Glutamatergic neuron (in vitro differentiated cells): Measurements from ENCODE around the gene RAB24. TPM values are rescaled to one million over a fixed set of nuclear protein-coding genes. Genes with fewer than 3 reads are reported as not detected.

Experiments used
- DNase-seq: peaks from one replicate; pipeline ENCODE4 v3.0.0; 2022
- H3K27ac Mint-ChIP-seq: one replicate; pipeline ENCODE4 v1.8.0; 2020; ENCODE audit warnings: mild to moderate bottlenecking, mixed read lengths, inconsistent platforms; ENCODE audit not compliant: unreplicated experiment
- H3K27me3 Mint-ChIP-seq: one replicate; pipeline ENCODE4 v1.8.0; 2020; ENCODE audit warnings: mild to moderate bottlenecking, moderate library complexity, mixed read lengths, inconsistent platforms; ENCODE audit not compliant: unreplicated experiment
- H3K36me3 Mint-ChIP-seq: one replicate; pipeline ENCODE4 v1.8.0; 2020; ENCODE audit warnings: mild to moderate bottlenecking, mixed read lengths, inconsistent platforms; ENCODE audit not compliant: unreplicated experiment
- H3K4me1 Mint-ChIP-seq: one replicate; pipeline ENCODE4 v1.8.0; 2020; ENCODE audit warnings: mild to moderate bottlenecking, low read depth, mixed read lengths, inconsistent platforms; ENCODE audit not compliant: unreplicated experiment
- H3K4me3 Mint-ChIP-seq: one replicate; pipeline ENCODE4 v1.8.0; 2020; ENCODE audit warnings: mild to moderate bottlenecking, mixed read lengths, inconsistent platforms; ENCODE audit not compliant: unreplicated experiment
- H3K9me3 Mint-ChIP-seq: one replicate; pipeline ENCODE4 v1.8.0; 2020; ENCODE audit warnings: mild to moderate bottlenecking, moderate library complexity, mixed read lengths, inconsistent platforms; ENCODE audit not compliant: unreplicated experiment
- CTCF ChIP-seq: fragments of 200-600 bp; sonication (generic); IDR thresholded peaks from one replicate; pipeline ENCODE4 v1.5.0; 2021; ENCODE audit not compliant: partially characterized antibody, unreplicated experiment
- total RNA-seq: library from RNA; stranded (reverse); fragmentation: NEBNext Ultra II Directional; extraction: Animal tissue kit (Norgen Biotek cat#: 25700); gene quantifications from one replicate; pipeline ENCODE4 v1.2.1, GENCODE V29; 2021; ENCODE audit not compliant: unreplicated experiment

Gene RAB24
- total RNA-seq, 1 donor from 2014 or later, result 13.5 TPM

GRCh38 chr5:177275883-177276282 lies 27.6 kb downstream of the RAB24 start:
- H3K36me3 Mint-ChIP-seq, result peaks cover 3% of the 10 kb centered on the region
- H3K4me1 Mint-ChIP-seq, result no peaks in the 10 kb centered on the region
- H3K9me3 Mint-ChIP-seq, result peaks cover 4% of the 10 kb centered on the region
- H3K27me3 Mint-ChIP-seq, result no peaks in the 10 kb centered on the region
- no peak for TF ChIP-seq CTCF
- H3K27ac Mint-ChIP-seq, result no peak overlapping the region
- no peak for DNase-seq
- no peak overlapping the region for H3K4me3 Mint-ChIP-seq

DNA sequence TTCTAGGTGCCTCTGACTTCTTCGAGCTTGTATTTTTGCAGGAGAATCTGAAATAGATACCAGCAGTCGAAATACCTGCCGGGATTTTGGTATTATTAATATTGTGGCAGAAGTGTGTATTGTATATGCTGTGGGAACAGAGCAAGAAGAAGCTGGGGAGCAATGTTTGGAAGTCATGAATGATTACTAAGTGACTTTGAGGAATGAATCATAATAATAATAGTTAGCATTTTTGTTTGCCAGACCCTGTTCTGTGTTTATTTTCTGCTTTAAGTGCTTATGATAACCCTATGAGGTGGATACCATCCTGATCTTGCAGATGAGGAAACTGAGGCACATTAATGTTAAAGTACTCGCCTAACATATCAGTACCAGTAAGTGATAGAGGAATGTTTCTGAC lies 32.4 kb downstream of the RAB24 start:
- no peak overlapping the region for H3K27ac Mint-ChIP-seq

GRCh38 chr5:177270653-177271052 lies 32.9 kb downstream of the RAB24 start:
- no peak overlapping the region for H3K27ac Mint-ChIP-seq
- DNase-seq, result no peak
- no peaks in the 10 kb centered on the region for H3K4me1 Mint-ChIP-seq
- H3K4me3 Mint-ChIP-seq, result no peak overlapping the region
- peaks cover 4% of the 10 kb centered on the region for H3K9me3 Mint-ChIP-seq
- TF ChIP-seq CTCF, result no peak
- peaks cover 2% of the 10 kb centered on the region for H3K27me3 Mint-ChIP-seq
- no peaks in the 10 kb centered on the region for H3K36me3 Mint-ChIP-seq

More for the DNA sequence above, 32.4 kb downstream of the RAB24 start:
- H3K9me3 Mint-ChIP-seq, result peaks cover 4% of the 10 kb centered on the region
- H3K4me3 Mint-ChIP-seq, result no peak overlapping the region
- no peaks in the 10 kb centered on the region for H3K36me3 Mint-ChIP-seq
- no peaks in the 10 kb centered on the region for H3K27me3 Mint-ChIP-seq
- no peak for TF ChIP-seq CTCF
- no peak for DNase-seq
- no peaks in the 10 kb centered on the region for H3K4me1 Mint-ChIP-seq

- no peaks in the 10 kb centered on the region for H3K4me1 Mint-ChIP-seq
- H3K4me3 Mint-ChIP-seq, result no peak overlapping the region
- peaks cover 4% of the 10 kb centered on the region for H3K9me3 Mint-ChIP-seq
- peaks cover 2% of the 10 kb centered on the region for H3K27me3 Mint-ChIP-seq
- H3K27ac Mint-ChIP-seq, result no peak overlapping the region
- no peak for TF ChIP-seq CTCF
- DNase-seq, result no peak
- H3K36me3 Mint-ChIP-seq, result no peaks in the 10 kb centered on the region
Observed at GRCh38 chr5:177269976-177270375, 33.5 kb downstream of the RAB24 start.

DNA sequence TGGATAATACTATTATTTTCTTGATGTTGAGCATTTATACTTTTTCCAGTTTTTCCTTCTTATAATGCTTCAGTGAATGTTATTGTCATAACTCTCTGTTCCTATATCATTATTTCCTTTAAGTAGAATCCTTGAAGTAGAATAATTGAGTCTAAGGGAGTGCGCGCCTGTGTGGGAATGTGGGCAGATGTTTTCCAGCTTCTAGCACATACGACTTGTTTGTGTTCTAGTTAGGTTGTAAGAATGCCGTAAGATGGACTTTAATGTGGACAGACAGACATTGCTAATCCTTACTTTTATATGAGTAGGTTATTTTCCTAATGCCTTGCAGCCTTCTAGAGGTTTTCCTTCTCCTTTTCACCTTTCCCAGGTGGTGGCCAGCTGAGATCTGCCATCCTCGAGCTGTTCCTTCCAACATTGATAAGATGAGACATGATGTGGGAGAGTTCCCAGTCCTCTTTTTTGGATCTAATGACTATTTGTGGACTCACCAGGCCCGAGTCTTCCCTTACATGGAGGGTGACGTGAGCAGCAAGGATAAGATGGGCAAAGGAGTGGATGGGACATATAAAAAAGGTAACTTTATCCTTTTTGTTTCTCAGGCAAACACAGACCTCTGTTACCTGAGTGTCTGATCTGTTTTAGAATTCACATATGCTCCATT lies 34.2 kb downstream of the RAB24 start:
- H3K27ac Mint-ChIP-seq, result no peak overlapping the region
- no peaks in the 10 kb centered on the region for H3K4me1 Mint-ChIP-seq
- no peak overlapping the region for H3K4me3 Mint-ChIP-seq
- H3K9me3 Mint-ChIP-seq, result peaks cover 4% of the 10 kb centered on the region
- DNase-seq, result no peak
- peaks cover 2% of the 10 kb centered on the region for H3K27me3 Mint-ChIP-seq
- H3K36me3 Mint-ChIP-seq, result no peaks in the 10 kb centered on the region
- TF ChIP-seq CTCF, result no peak
